ENCODE results near the gene SHISA5. TPM values are rescaled to one million over a fixed set of nuclear protein-coding genes. Genes with fewer than 3 reads are reported as not detected.

SHISA5 gene
- total and polyA plus RNA-seq, 2 experiments from 2014 or later, result 146 to 166 TPM

DNA sequence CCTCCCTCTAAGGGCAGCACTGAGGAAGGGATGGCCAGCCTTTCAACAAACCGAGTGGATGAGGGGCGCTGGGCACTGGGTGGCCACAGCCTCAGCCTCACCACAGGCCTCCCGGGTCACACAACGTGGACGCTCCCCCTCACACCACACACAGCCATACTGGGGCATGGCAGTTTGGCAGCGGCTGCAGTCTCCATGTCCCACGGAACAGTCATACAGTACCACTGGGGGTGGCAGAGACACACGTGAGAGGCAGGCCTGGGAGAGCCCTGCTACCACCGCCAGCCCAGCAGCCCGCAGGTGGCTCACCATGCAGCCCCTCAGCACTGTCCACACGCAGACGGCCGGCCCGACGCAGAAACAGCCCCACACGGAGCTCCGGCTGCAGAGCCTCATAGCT is 85.8 kb downstream of the SHISA5 start:
- Histone ChIP-seq H3K36me3 (ENCODE audit: insufficient read depth) (peaks cover 11% of the 10 kb centered on the region; the same call in 1 of the 2 replicates), H3K27ac (ENCODE audit: low read depth) (no peak overlapping the region), H3K79me2 (replicated peaks; ENCODE audit: insufficient read depth) (peaks cover 12% of the 10 kb centered on the region), H3K9me2 (ENCODE audit: insufficient read depth) (no peaks in the 10 kb centered on the region), H3F3A (replicated peaks; ENCODE audit: low read depth) (no peaks in the 10 kb centered on the region), H3K4me2 (no peak overlapping the region), H4K20me1 (replicated peaks; ENCODE audit: insufficient read depth) (peaks cover 14% of the 10 kb centered on the region; the same call in 1 of the 2 replicates), H3K4me1 (ENCODE audit: insufficient read depth) (no peaks in the 10 kb centered on the region), H2AFZ (no peak overlapping the region), H3K4me3 (no peak overlapping the region), H3K27me3 (ENCODE audit: insufficient read depth) (no peaks in the 10 kb centered on the region)
- Mint-ChIP-seq H3K4me3 (no peak overlapping the region), H3K36me3 (ENCODE audit: low read depth) (peaks cover 76% of the 10 kb centered on the region), H3K9me3 (no peaks in the 10 kb centered on the region), H3K27ac (no peak overlapping the region), H3K27me3 (ENCODE audit: insufficient read depth, low read depth, poor library complexity) (peaks cover 15% of the 10 kb centered on the region), H3K4me1 (0 out of 3 replicates have a peak, but pooled peaks cover 3% of the 10 kb centered on the region)
- TF ChIP-seq JUNB (IDR thresholded peaks at IDR 0.05; ENCODE audit: unreplicated experiment) (no peak), EZH2 (IDR thresholded peaks at IDR 0.05; ENCODE audit: low read depth, unreplicated experiment) (no peak), CREB1 (CRISPR knock-in tag; IDR thresholded peaks at IDR 0.05; ENCODE audit: low read depth) (no peak), STAT1 (IDR thresholded peaks at IDR 0.05; ENCODE audit: unreplicated experiment) (no peak), ZNF114 (CRISPR knock-in tag; IDR thresholded peaks at IDR 0.05) (no peak), ZNF331 (CRISPR knock-in tag; IDR thresholded peaks at IDR 0.05; ENCODE audit: low read depth) (no peak)
- TF ChIP-seq, protein P1, sequence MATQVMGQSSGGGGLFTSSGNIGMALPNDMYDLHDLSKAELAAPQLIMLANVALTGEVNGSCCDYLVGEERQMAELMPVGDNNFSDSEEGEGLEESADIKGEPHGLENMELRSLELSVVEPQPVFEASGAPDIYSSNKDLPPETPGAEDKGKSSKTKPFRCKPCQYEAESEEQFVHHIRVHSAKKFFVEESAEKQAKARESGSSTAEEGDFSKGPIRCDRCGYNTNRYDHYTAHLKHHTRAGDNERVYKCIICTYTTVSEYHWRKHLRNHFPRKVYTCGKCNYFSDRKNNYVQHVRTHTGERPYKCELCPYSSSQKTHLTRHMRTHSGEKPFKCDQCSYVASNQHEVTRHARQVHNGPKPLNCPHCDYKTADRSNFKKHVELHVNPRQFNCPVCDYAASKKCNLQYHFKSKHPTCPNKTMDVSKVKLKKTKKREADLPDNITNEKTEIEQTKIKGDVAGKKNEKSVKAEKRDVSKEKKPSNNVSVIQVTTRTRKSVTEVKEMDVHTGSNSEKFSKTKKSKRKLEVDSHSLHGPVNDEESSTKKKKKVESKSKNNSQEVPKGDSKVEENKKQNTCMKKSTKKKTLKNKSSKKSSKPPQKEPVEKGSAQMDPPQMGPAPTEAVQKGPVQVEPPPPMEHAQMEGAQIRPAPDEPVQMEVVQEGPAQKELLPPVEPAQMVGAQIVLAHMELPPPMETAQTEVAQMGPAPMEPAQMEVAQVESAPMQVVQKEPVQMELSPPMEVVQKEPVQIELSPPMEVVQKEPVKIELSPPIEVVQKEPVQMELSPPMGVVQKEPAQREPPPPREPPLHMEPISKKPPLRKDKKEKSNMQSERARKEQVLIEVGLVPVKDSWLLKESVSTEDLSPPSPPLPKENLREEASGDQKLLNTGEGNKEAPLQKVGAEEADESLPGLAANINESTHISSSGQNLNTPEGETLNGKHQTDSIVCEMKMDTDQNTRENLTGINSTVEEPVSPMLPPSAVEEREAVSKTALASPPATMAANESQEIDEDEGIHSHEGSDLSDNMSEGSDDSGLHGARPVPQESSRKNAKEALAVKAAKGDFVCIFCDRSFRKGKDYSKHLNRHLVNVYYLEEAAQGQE (IDR thresholded peaks at IDR 0.05; ENCODE audit: unreplicated experiment), result no peak
- TF ChIP-seq, protein P2, sequence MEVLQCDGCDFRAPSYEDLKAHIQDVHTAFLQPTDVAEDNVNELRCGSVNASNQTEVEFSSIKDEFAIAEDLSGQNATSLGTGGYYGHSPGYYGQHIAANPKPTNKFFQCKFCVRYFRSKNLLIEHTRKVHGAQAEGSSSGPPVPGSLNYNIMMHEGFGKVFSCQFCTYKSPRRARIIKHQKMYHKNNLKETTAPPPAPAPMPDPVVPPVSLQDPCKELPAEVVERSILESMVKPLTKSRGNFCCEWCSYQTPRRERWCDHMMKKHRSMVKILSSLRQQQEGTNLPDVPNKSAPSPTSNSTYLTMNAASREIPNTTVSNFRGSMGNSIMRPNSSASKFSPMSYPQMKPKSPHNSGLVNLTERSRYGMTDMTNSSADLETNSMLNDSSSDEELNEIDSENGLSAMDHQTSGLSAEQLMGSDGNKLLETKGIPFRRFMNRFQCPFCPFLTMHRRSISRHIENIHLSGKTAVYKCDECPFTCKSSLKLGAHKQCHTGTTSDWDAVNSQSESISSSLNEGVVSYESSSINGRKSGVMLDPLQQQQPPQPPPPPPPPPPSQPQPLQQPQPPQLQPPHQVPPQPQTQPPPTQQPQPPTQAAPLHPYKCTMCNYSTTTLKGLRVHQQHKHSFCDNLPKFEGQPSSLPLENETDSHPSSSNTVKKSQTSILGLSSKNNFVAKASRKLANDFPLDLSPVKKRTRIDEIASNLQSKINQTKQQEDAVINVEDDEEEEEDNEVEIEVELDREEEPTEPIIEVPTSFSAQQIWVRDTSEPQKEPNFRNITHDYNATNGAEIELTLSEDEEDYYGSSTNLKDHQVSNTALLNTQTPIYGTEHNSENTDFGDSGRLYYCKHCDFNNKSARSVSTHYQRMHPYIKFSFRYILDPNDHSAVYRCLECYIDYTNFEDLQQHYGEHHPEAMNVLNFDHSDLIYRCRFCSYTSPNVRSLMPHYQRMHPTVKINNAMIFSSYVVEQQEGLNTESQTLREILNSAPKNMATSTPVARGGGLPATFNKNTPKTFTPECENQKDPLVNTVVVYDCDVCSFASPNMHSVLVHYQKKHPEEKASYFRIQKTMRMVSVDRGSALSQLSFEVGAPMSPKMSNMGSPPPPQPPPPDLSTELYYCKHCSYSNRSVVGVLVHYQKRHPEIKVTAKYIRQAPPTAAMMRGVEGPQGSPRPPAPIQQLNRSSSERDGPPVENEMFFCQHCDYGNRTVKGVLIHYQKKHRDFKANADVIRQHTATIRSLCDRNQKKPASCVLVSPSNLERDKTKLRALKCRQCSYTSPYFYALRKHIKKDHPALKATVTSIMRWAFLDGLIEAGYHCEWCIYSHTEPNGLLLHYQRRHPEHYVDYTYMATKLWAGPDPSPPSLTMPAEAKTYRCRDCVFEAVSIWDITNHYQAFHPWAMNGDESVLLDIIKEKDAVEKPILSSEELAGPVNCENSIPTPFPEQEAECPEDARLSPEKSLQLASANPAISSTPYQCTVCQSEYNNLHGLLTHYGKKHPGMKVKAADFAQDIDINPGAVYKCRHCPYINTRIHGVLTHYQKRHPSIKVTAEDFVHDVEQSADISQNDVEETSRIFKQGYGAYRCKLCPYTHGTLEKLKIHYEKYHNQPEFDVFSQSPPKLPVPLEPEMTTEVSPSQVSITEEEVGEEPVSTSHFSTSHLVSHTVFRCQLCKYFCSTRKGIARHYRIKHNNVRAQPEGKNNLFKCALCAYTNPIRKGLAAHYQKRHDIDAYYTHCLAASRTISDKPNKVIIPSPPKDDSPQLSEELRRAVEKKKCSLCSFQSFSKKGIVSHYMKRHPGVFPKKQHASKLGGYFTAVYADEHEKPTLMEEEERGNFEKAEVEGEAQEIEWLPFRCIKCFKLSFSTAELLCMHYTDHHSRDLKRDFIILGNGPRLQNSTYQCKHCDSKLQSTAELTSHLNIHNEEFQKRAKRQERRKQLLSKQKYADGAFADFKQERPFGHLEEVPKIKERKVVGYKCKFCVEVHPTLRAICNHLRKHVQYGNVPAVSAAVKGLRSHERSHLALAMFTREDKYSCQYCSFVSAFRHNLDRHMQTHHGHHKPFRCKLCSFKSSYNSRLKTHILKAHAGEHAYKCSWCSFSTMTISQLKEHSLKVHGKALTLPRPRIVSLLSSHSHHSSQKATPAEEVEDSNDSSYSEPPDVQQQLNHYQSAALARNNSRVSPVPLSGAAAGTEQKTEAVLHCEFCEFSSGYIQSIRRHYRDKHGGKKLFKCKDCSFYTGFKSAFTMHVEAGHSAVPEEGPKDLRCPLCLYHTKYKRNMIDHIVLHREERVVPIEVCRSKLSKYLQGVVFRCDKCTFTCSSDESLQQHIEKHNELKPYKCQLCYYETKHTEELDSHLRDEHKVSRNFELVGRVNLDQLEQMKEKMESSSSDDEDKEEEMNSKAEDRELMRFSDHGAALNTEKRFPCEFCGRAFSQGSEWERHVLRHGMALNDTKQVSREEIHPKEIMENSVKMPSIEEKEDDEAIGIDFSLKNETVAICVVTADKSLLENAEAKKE (CRISPR knock-in tag; IDR thresholded peaks at IDR 0.05), result no peak
- DNase-seq (ENCODE audit: low spot score) (no peak), ATAC-seq (no peak)

Small RNAs within 50 kb of the gene (microRNA-seq; reads per million reads assigned to microRNA genes)
- not detected for gene MIR6823

Small RNAs within 50 kb of the gene (small RNA-seq; reads per million reads assigned to genes)
- gene MIR6823 (ENCODE audit: low replicate concordance), result not detected

Other genes starting within 250 kb of the SHISA5 start
- gene NME6, start 202.8 kb downstream of the SHISA5 start, total RNA-seq (2014; rRNA removed; shearing (Covaris generic)), result 12.4 and 16.4 TPM in 2 replicates
- 11.2 and 11.7 TPM in 2 replicates for gene NME6, start 202.8 kb downstream of the SHISA5 start, polyA plus RNA-seq (2016; fragmentation: Nextera tagmentation; extraction: Ambion mirVana)
- not detected in 2 replicates for gene SPINK8, start 170.5 kb downstream of the SHISA5 start, total RNA-seq (2014; rRNA removed; shearing (Covaris generic))
- not detected in 2 replicates for gene SPINK8, start 170.5 kb downstream of the SHISA5 start, polyA plus RNA-seq (2016; fragmentation: Nextera tagmentation; extraction: Ambion mirVana)
- gene FBXW12, start 132.0 kb downstream of the SHISA5 start, total RNA-seq (2014; rRNA removed; shearing (Covaris generic)), result not detected in 2 replicates
- 0.21 and 0.73 TPM in 2 replicates for gene FBXW12, start 132.0 kb downstream of the SHISA5 start, polyA plus RNA-seq (2016; fragmentation: Nextera tagmentation; extraction: Ambion mirVana)
- 144 and 164 TPM in 2 replicates for gene PLXNB1, start 74.1 kb downstream of the SHISA5 start, total RNA-seq (2014; rRNA removed; shearing (Covaris generic))
- gene PLXNB1, start 74.1 kb downstream of the SHISA5 start, polyA plus RNA-seq (2016; fragmentation: Nextera tagmentation; extraction: Ambion mirVana), result 49.0 and 49.3 TPM in 2 replicates
- 24.1 and 28.9 TPM in 2 replicates for gene CCDC51, start 64.1 kb downstream of the SHISA5 start, total RNA-seq (2014; rRNA removed; shearing (Covaris generic))
- 20.8 and 22.2 TPM in 2 replicates for gene CCDC51, start 64.1 kb downstream of the SHISA5 start, polyA plus RNA-seq (2016; fragmentation: Nextera tagmentation; extraction: Ambion mirVana)
- 362 and 419 TPM in 2 replicates for gene TMA7, start 63.9 kb downstream of the SHISA5 start, total RNA-seq (2014; rRNA removed; shearing (Covaris generic))
- gene TMA7, start 63.9 kb downstream of the SHISA5 start, polyA plus RNA-seq (2016; fragmentation: Nextera tagmentation; extraction: Ambion mirVana), result 2,089 and 2,333 TPM in 2 replicates
- 17.3 and 17.6 TPM in 2 replicates for gene ATRIP, start 57.4 kb downstream of the SHISA5 start, total RNA-seq (2014; rRNA removed; shearing (Covaris generic))
- 5.8 and 6.1 TPM in 2 replicates for gene ATRIP, start 57.4 kb downstream of the SHISA5 start, polyA plus RNA-seq (2016; fragmentation: Nextera tagmentation; extraction: Ambion mirVana)
- gene PFKFB4, start 52.6 kb upstream of the SHISA5 start, total RNA-seq (2014; rRNA removed; shearing (Covaris generic)), result 15.0 and 22.9 TPM in 2 replicates
- 7.6 and 8.6 TPM in 2 replicates for gene PFKFB4, start 52.6 kb upstream of the SHISA5 start, polyA plus RNA-seq (2016; fragmentation: Nextera tagmentation; extraction: Ambion mirVana)
- gene UCN2, start 59.6 kb upstream of the SHISA5 start, total RNA-seq (2014; rRNA removed; shearing (Covaris generic)), result 0.12 and 0.17 TPM in 2 replicates
- not detected in 2 replicates for gene UCN2, start 59.6 kb upstream of the SHISA5 start, polyA plus RNA-seq (2016; fragmentation: Nextera tagmentation; extraction: Ambion mirVana)
- gene COL7A1, start 91.2 kb upstream of the SHISA5 start, total RNA-seq (2014; rRNA removed; shearing (Covaris generic)), result 5.2 and 7.9 TPM in 2 replicates
- gene COL7A1, start 91.2 kb upstream of the SHISA5 start, polyA plus RNA-seq (2016; fragmentation: Nextera tagmentation; extraction: Ambion mirVana), result 3.0 and 4.0 TPM in 2 replicates
- gene UQCRC1, start 105.5 kb upstream of the SHISA5 start, total RNA-seq (2014; rRNA removed; shearing (Covaris generic)), result 439 and 460 TPM in 2 replicates
- gene UQCRC1, start 105.5 kb upstream of the SHISA5 start, polyA plus RNA-seq (2016; fragmentation: Nextera tagmentation; extraction: Ambion mirVana), result 232 and 256 TPM in 2 replicates
- gene TMEM89, start 117.6 kb upstream of the SHISA5 start, total RNA-seq (2014; rRNA removed; shearing (Covaris generic)), result not detected in 2 replicates
- gene TMEM89, start 117.6 kb upstream of the SHISA5 start, polyA plus RNA-seq (2016; fragmentation: Nextera tagmentation; extraction: Ambion mirVana), result not detected in 2 replicates
- gene SLC26A6, start 131.3 kb upstream of the SHISA5 start, total RNA-seq (2014; rRNA removed; shearing (Covaris generic)), result 79.3 and 96.4 TPM in 2 replicates
- 29.4 and 34.3 TPM in 2 replicates for gene SLC26A6, start 131.3 kb upstream of the SHISA5 start, polyA plus RNA-seq (2016; fragmentation: Nextera tagmentation; extraction: Ambion mirVana)
- gene CELSR3, start 158.7 kb upstream of the SHISA5 start, total RNA-seq (2014; rRNA removed; shearing (Covaris generic)), result 29.2 and 33.3 TPM in 2 replicates
- 7.5 and 8.3 TPM in 2 replicates for gene CELSR3, start 158.7 kb upstream of the SHISA5 start, polyA plus RNA-seq (2016; fragmentation: Nextera tagmentation; extraction: Ambion mirVana)
- gene NCKIPSD, start 181.7 kb upstream of the SHISA5 start, total RNA-seq (2014; rRNA removed; shearing (Covaris generic)), result 43.1 and 45.1 TPM in 2 replicates
- 14.8 and 15.1 TPM in 2 replicates for gene NCKIPSD, start 181.7 kb upstream of the SHISA5 start, polyA plus RNA-seq (2016; fragmentation: Nextera tagmentation; extraction: Ambion mirVana)
- gene IP6K2, start 213.0 kb upstream of the SHISA5 start, total RNA-seq (2014; rRNA removed; shearing (Covaris generic)), result 94.1 and 97.0 TPM in 2 replicates
- gene IP6K2, start 213.0 kb upstream of the SHISA5 start, polyA plus RNA-seq (2016; fragmentation: Nextera tagmentation; extraction: Ambion mirVana), result 85.3 and 97.4 TPM in 2 replicates

Data from GM23338 (cell line).